H1 (cell line): ENCODE data around the gene MAP1B. TPM values are rescaled to one million over a fixed set of nuclear protein-coding genes. Genes with fewer than 3 reads are reported as not detected.

Experiments used
- CTCF ChIA-PET: fragments of 300-600 bp; sonication (Branson Sonifier 250); formaldehyde crosslinking; loops from one replicate; lab custom pipeline; 2021; ENCODE audit not compliant: partially characterized antibody; lab: Charles Lee
- POLR2A ChIA-PET: fragments of 300-600 bp; sonication (Branson Sonifier 250); formaldehyde crosslinking; loops from one replicate; lab custom pipeline; 2021; ENCODE audit warnings: inconsistent platforms; ENCODE audit not compliant: partially characterized antibody; lab: Charles Lee
- DNase-seq, 2 experiments: peaks; one replicate each; pipeline versions ENCODE4 v3.0.0 to v3.0.0-alpha.2; 2010 to 2022; ENCODE audit warnings: low spot score in 2 of 2, low read depth in 1 of 2, mixed read lengths in 1 of 2
- FAIRE-seq: peaks from 2 replicates; lab custom pipeline; 2011; peaks lifted over from hg19 to GRCh38; lab: Jason Lieb, UNC
- H2AFZ ChIP-seq: 2 replicates; pipeline ENCODE4 v1.8.1; 2012; ENCODE audit warnings: low read length, inconsistent platforms
- H2AK5ac ChIP-seq: 2 replicates; pipeline ENCODE4 v1.6.1; 2013; ENCODE audit warnings: low read depth, low read length
- H2BK120ac ChIP-seq: replicated peaks from 2 replicates; pipeline ENCODE3; 2013; ENCODE audit warnings: low read depth, low read length, inconsistent platforms
- H2BK12ac ChIP-seq: 2 replicates; pipeline ENCODE4 v1.6.1; 2013; ENCODE audit warnings: low read depth, low read length
- H2BK15ac ChIP-seq: 2 replicates; pipeline ENCODE4 v1.6.1; 2013; ENCODE audit warnings: low read length
- H2BK20ac ChIP-seq: 2 replicates; pipeline ENCODE4 v1.6.1; 2013; ENCODE audit warnings: low read length
- H2BK5ac ChIP-seq: 2 replicates; pipeline ENCODE4 v1.6.1; 2013; ENCODE audit warnings: low read depth, low read length
- H3K14ac ChIP-seq: 2 replicates; pipeline ENCODE4 v1.6.1; 2013; ENCODE audit warnings: inconsistent platforms; ENCODE audit not compliant: insufficient read length
- H3K18ac ChIP-seq: 2 replicates; pipeline ENCODE4 v1.6.1; 2013; ENCODE audit warnings: low read length; ENCODE audit errors: extremely low read depth
- H3K23ac ChIP-seq: 2 replicates; pipeline ENCODE4 v1.6.1; 2013; ENCODE audit warnings: inconsistent platforms; ENCODE audit not compliant: insufficient read length
- H3K23me2 ChIP-seq: 2 replicates; pipeline ENCODE4 v1.6.1; 2013; ENCODE audit warnings: low read depth, low read length
- H3K27ac ChIP-seq: 2 replicates; pipeline ENCODE4 v1.6.1; 2011; ENCODE audit warnings: low read depth, low read length, inconsistent platforms
- H3K27me3 ChIP-seq, 4 experiments: replicated peaks in 1 of 4; 1 replicate in 1 of 4; 2 replicates in 3 of 4; pipeline versions ENCODE4 v1.6.1 to v1.8.1; 2011 to 2013; ENCODE audit warnings: low read length in 3 of 4, mild to moderate bottlenecking in 3 of 4, inconsistent platforms in 2 of 4, mixed read lengths in 2 of 4, moderate library complexity in 1 of 4; ENCODE audit not compliant: control insufficient read depth in 3 of 4, insufficient read depth in 3 of 4; ENCODE audit errors: extremely low read depth in 1 of 4
- H3K36me3 ChIP-seq, 4 experiments: 2 replicates each; pipeline versions ENCODE4 v1.6.1 to v1.8.1; 2011 to 2013; ENCODE audit warnings: mild to moderate bottlenecking in 4 of 4, low read length in 3 of 4, moderate library complexity in 2 of 4, control low read depth in 1 of 4, inconsistent platforms in 1 of 4; ENCODE audit not compliant: insufficient read depth in 4 of 4, control insufficient read depth in 2 of 4
- H3K4ac ChIP-seq: replicated peaks from 2 replicates; pipeline ENCODE3; 2013; ENCODE audit warnings: low read length, low read depth, mixed read lengths, inconsistent platforms; ENCODE audit not compliant: insufficient read length
- H3K4me1 ChIP-seq, 4 experiments: replicated peaks in 1 of 4; 1 replicate in 1 of 4; 2 replicates in 3 of 4; pipeline versions ENCODE4 v1.6.1 to v1.8.1; 2011 to 2013; ENCODE audit warnings: low read length in 3 of 4, inconsistent platforms in 2 of 4, mixed read lengths in 1 of 4; ENCODE audit not compliant: insufficient read depth in 4 of 4, control insufficient read depth in 3 of 4
- H3K4me2 ChIP-seq, 2 experiments: 2 replicates each; pipeline versions ENCODE4 v1.6.1 to v1.8.1; 2011 to 2013; ENCODE audit warnings: low read depth in 2 of 2, low read length in 2 of 2, control low read depth in 1 of 2, inconsistent platforms in 1 of 2, mild to moderate bottlenecking in 1 of 2; ENCODE audit not compliant: insufficient read depth in 1 of 2
- H3K4me3 ChIP-seq, 4 experiments: fragments of 200-600, 300-600 bp in 1 of 4; sonication (generic), shearing (Covaris generic), sonication (Bioruptor Twin) in 1 of 4; 2 replicates each; pipeline versions ENCODE4 v1.5.1 to v1.8.1; 2011 to 2016; ENCODE audit warnings: low read length in 4 of 4, low read depth in 3 of 4, control low read depth in 2 of 4, inconsistent platforms in 2 of 4, mild to moderate bottlenecking in 2 of 4, mixed read lengths in 1 of 4, moderate library complexity in 1 of 4; ENCODE audit not compliant: insufficient read depth in 2 of 4; ENCODE audit errors: extremely low read depth in 1 of 4
- H3K56ac ChIP-seq: replicated peaks from 2 replicates; pipeline ENCODE3; 2013; ENCODE audit warnings: low read depth, mild to moderate bottlenecking, mixed read lengths, low read length, inconsistent platforms; ENCODE audit not compliant: insufficient read length
- H3K79me1 ChIP-seq: 2 replicates; pipeline ENCODE4 v1.6.1; 2013; ENCODE audit warnings: low read depth, low read length, control low read depth
- H3K79me2 ChIP-seq, 2 experiments: 2 replicates each; pipeline versions ENCODE4 v1.6.1 to v1.8.1; 2012 to 2013; ENCODE audit warnings: low read length in 2 of 2, mild to moderate bottlenecking in 2 of 2, inconsistent platforms in 1 of 2; ENCODE audit not compliant: insufficient read depth in 2 of 2, control insufficient read depth in 1 of 2
- H3K9ac ChIP-seq, 4 experiments: replicated peaks in 1 of 4; 1 replicate in 1 of 4; 2 replicates in 3 of 4; pipeline versions ENCODE4 v1.6.1 to v1.8.1; 2011 to 2013; ENCODE audit warnings: low read depth in 3 of 4, low read length in 3 of 4, control low read depth in 2 of 4, mild to moderate bottlenecking in 2 of 4, moderate library complexity in 2 of 4, inconsistent platforms in 1 of 4; ENCODE audit errors: extremely low read depth in 1 of 4
- H3K9me3 ChIP-seq, 2 experiments: 2 replicates each; pipeline versions ENCODE4 v1.6.1 to v1.8.1; 2012 to 2013; ENCODE audit warnings: mild to moderate bottlenecking in 2 of 2, moderate library complexity in 2 of 2, control low read depth in 1 of 2, inconsistent platforms in 1 of 2, low read depth in 1 of 2, low read length in 1 of 2, mixed read lengths in 1 of 2; ENCODE audit not compliant: insufficient read depth in 2 of 2
- H4K20me1 ChIP-seq, 2 experiments: replicated peaks in 1 of 2; 2 replicates each; pipeline versions ENCODE3 to v1.8.1; 2011 to 2013; ENCODE audit warnings: inconsistent platforms in 2 of 2, low read length in 2 of 2, mild to moderate bottlenecking in 1 of 2; ENCODE audit not compliant: insufficient read depth in 2 of 2, control insufficient read depth in 1 of 2
- H4K5ac ChIP-seq: 2 replicates; pipeline ENCODE4 v1.6.1; 2013; ENCODE audit warnings: low read length, low read depth, mixed read lengths, inconsistent platforms; ENCODE audit not compliant: insufficient read length
- H4K8ac ChIP-seq: 2 replicates; pipeline ENCODE4 v1.8.0; 2013; ENCODE audit warnings: mild to moderate bottlenecking, moderate library complexity, low read length, inconsistent platforms; ENCODE audit not compliant: insufficient read depth; ENCODE audit errors: extremely low read depth
- H4K91ac ChIP-seq: replicated peaks from 2 replicates; pipeline ENCODE3; 2013; ENCODE audit warnings: low read length, mixed read lengths, inconsistent platforms; ENCODE audit not compliant: insufficient read length
- HDAC2 ChIP-seq, 2 experiments: fragments of 300-600 bp in 1 of 2; sonication (generic) in 1 of 2; IDR thresholded peaks; 2 replicates each; pipeline ENCODE4 v1.6.1; 2011 to 2012; ENCODE audit warnings: low read depth in 2 of 2, low read length in 2 of 2, mild to moderate bottlenecking in 2 of 2, moderate library complexity in 2 of 2, borderline replicate concordance in 1 of 2, inconsistent platforms in 1 of 2
- KDM4A ChIP-seq: IDR thresholded peaks from one replicate; pipeline ENCODE4 v1.7.1; 2012; ENCODE audit warnings: low read depth, mild to moderate bottlenecking, moderate library complexity, low read length, inconsistent platforms; ENCODE audit not compliant: severe bottlenecking
- RBBP5 ChIP-seq: IDR thresholded peaks from 2 replicates; pipeline ENCODE4 v1.7.1; 2012; ENCODE audit warnings: low read depth, mild to moderate bottlenecking, inconsistent platforms, low read length, moderate library complexity, borderline replicate concordance
- RFX5 ChIP-seq: IDR thresholded peaks from 2 replicates; pipeline ENCODE4 v1.6.1; 2011; ENCODE audit warnings: low read depth, low read length, improper control_type of control experiment, borderline replicate concordance
- RXRA ChIP-seq: IDR thresholded peaks from 2 replicates; pipeline ENCODE4 v1.6.1; 2011; ENCODE audit warnings: low read depth, mild to moderate bottlenecking, low read length, moderate library complexity; ENCODE audit not compliant: insufficient read depth
- SP2 ChIP-seq: IDR thresholded peaks from 2 replicates; pipeline ENCODE4 v1.6.1; 2012; ENCODE audit warnings: mild to moderate bottlenecking, low read length, inconsistent platforms
- SP4 ChIP-seq: IDR thresholded peaks from 2 replicates; pipeline ENCODE4 v1.6.1; 2012; ENCODE audit warnings: low read length, inconsistent platforms
- YY1 ChIP-seq: IDR thresholded peaks from 2 replicates; pipeline ENCODE4 v1.6.1; 2011; ENCODE audit warnings: low read depth, mild to moderate bottlenecking, low read length
- ZNF274 ChIP-seq: IDR thresholded peaks from 2 replicates; pipeline ENCODE4 v1.7.0; 2012; ENCODE audit warnings: low read length, borderline replicate concordance; ENCODE audit errors: extremely low read depth
- WGBS, 2 experiments: shearing (Covaris generic) in 1 of 2; methylation state at CpG; one replicate each; pipeline versions ENCODE4 v1.1.6 to v1.1.7; 2013 to 2015; ENCODE audit warnings: low lambda C conversion rate in 2 of 2, mixed read lengths in 2 of 2, inconsistent platforms in 1 of 2, low coverage in 1 of 2, missing lambda C conversion rate in 1 of 2; ENCODE audit not compliant: insufficient replicate concordance in 2 of 2, insufficient coverage in 1 of 2, insufficient read length in 1 of 2; ENCODE audit errors: extremely low coverage in 1 of 2, missing lambda C conversion rate in 1 of 2; 5-methylcytosine and 5-hydroxymethylcytosine counted together
- polyA plus RNA-seq, 7 experiments: library from polyadenylated mRNA; depleted of rRNA in 3 of 7; stranded (reverse) in 5 of 7; unstranded in 2 of 7; fragments of >200 nt in 5 of 7; fragments of 200-250 nt in 2 of 7; gene quantifications; 1 replicate in 5 of 7; 2 replicates in 1 of 7; 4 replicates in 1 of 7; pipeline versions ENCODE4 v1.2.1 to v1.2.3, GENCODE V29; 2011 to 2013; ENCODE audit warnings: missing spikeins in 2 of 7, mixed read lengths in 2 of 7
- total RNA-seq: library from RNA; stranded (reverse); fragmentation: NEBNext Ultra II Directional; extraction: Animal tissue kit (Norgen Biotek cat#: 25700); gene quantifications from 2 replicates; pipeline ENCODE4 v1.2.1, GENCODE V29; 2021

The MAP1B gene
- total and polyA plus RNA-seq, 2 of the 8 experiments (the other 6 are each of a cell fraction or from before 2014, with no cell fraction given): 24.5 to 120 TPM

GRCh38 chr5:72231991-72232703 is 124.9 kb downstream of the MAP1B start:
- H2AFZ ChIP-seq: no peak overlapping the region
- H3K4me2 ChIP-seq: no peak overlapping the region
- H3K27me3 ChIP-seq: no peaks in the 10 kb centered on the region
- TF ChIP-seq SP4: no peak
- no peak for TF ChIP-seq RFX5
- TF ChIP-seq RBBP5: no peak
- no peak for TF ChIP-seq ZNF274
- no peak for TF ChIP-seq KDM4A
- TF ChIP-seq SP2: no peak
- TF ChIP-seq RXRA: no peak
- TF ChIP-seq HDAC2 (IDR thresholded peaks at IDR 0.05; ENCODE audit: borderline replicate concordance in 1 of 2, low read depth in 2 of 2, low read length in 2 of 2): no peak
- TF ChIP-seq YY1: no peak
- H3K4ac ChIP-seq: no peak overlapping the region
- H3K79me1 ChIP-seq: no peaks in the 10 kb centered on the region
- no peak for FAIRE-seq
- H4K5ac ChIP-seq: no peak overlapping the region
- WGBS, 2 experiments: 88% methylated on average over 6 of the region's 6 CpGs; no CpG with 5 or more reads in 1 of the 2 experiments
- CTCF ChIA-PET: interaction anchor here (0.8 to 0.9 kb wide), 2 partner anchors 13 to 48 kb away, joined by 3 to 4 read pairs; no protein-coding TSS in a partner anchor
- no peak overlapping the region for H2BK15ac ChIP-seq
- H3K18ac ChIP-seq: no peak overlapping the region
- H2BK20ac ChIP-seq: no peak overlapping the region
- POLR2A ChIA-PET: interaction anchor here (0.6 to 1.5 kb wide), 2 partner anchors 19 to 53 kb away, joined by 4 to 5 read pairs; no protein-coding TSS in a partner anchor
- H4K8ac ChIP-seq: no peak overlapping the region
- H3K14ac ChIP-seq: no peak overlapping the region
- no peak overlapping the region for H2BK5ac ChIP-seq
- no peak overlapping the region for H2BK12ac ChIP-seq
- H2BK120ac ChIP-seq: no peak overlapping the region
- no peak overlapping the region for H3K4me3 ChIP-seq
- no peaks in the 10 kb centered on the region for H3K23me2 ChIP-seq
- H3K79me2 ChIP-seq: no peaks in the 10 kb centered on the region
- no peaks in the 10 kb centered on the region for H4K20me1 ChIP-seq
- H4K91ac ChIP-seq: no peak overlapping the region
- no peak overlapping the region for H3K27ac ChIP-seq
- H3K4me1 ChIP-seq: peaks cover 0 to 11% (median 8%) of the 10 kb centered on the region in 4 experiments; a peak in 4 of 7 replicates
- H3K36me3 ChIP-seq: peaks cover 3 to 20% (median 8%) of the 10 kb centered on the region in 4 experiments; a peak in 6 of 8 replicates
- H3K9me3 ChIP-seq: no peaks in the 10 kb centered on the region
- no peak for DNase-seq
- H3K23ac ChIP-seq: no peak overlapping the region
- no peak overlapping the region for H3K56ac ChIP-seq
- no peak overlapping the region for H3K9ac ChIP-seq
- no peak overlapping the region for H2AK5ac ChIP-seq
